Stimulated activated naive CD8-positive, alpha-beta T cell treated with anti-CD3 and anti-CD28 coated beads, Interleukin-15, Interleukin-2, amounts not matched to agents 100 ng/mL and 50 ng/mL, for 24 hours (primary cell): Measurements from ENCODE around the gene PAQR5.

Experiments
- H3K27ac Mint-ChIP-seq: one replicate; pipeline ENCODE4 v1.8.0; 2021; ENCODE audit warnings: mild to moderate bottlenecking, mixed read lengths
- H3K27me3 Mint-ChIP-seq: one replicate; pipeline ENCODE4 v1.8.0; 2021; ENCODE audit warnings: mixed read lengths
- H3K36me3 Mint-ChIP-seq: one replicate; pipeline ENCODE4 v1.8.0; 2021; ENCODE audit warnings: low read depth, mixed read lengths
- H3K4me1 Mint-ChIP-seq: one replicate; pipeline ENCODE4 v1.8.0; 2021; ENCODE audit warnings: low read depth, mixed read lengths
- H3K4me3 Mint-ChIP-seq: one replicate; pipeline ENCODE4 v1.8.0; 2021; ENCODE audit warnings: mild to moderate bottlenecking, mixed read lengths
- H3K9me3 Mint-ChIP-seq: one replicate; pipeline ENCODE4 v1.8.0; 2021; ENCODE audit warnings: mixed read lengths

Gene PAQR5, protein sequence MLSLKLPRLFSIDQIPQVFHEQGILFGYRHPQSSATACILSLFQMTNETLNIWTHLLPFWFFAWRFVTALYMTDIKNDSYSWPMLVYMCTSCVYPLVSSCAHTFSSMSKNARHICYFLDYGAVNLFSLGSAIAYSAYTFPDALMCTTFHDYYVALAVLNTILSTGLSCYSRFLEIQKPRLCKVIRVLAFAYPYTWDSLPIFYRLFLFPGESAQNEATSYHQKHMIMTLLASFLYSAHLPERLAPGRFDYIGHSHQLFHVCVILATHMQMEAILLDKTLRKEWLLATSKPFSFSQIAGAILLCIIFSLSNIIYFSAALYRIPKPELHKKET

DNA sequence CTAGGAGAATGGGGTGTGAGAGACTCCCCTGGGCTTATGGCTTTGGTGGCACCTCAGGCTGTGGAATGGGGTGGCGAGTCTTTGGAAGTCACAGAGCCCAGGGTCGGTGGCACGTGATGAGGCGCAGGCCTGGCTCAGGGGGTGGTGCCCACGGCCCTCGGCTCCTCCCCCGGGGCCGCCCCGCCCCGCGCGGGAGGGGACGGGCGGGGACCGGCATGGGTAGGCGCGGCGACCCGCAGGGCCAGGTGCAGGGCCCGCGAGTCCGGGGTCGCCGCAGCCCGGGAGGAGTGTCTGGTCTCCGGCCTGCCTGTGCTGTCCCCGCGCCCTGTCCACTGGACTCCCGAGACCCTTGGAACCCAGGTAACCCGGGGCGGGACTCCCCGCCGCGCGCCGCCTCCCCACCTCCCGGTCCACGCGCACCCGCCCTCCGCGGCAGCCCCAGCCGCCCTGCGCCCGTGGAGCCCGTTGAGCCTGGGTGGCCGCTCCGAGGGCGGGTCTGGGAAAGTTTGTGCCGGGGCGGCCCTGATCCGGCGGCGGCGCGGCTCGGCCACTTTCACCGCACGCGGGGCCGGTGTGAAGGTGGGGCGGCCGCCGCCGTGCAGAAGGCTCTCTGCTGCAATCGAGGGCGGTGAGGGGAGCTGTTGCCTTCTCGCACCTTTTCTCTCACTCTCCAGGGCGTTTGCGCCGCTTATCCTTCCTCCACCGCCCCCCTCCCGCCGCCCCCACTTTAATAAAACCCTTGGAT is at the start of gene PAQR5:
Gene PAQR5 (plus strand): TSS at position 216 of the 745 bp plus-strand sequence. CDS start 61,169 bp downstream, outside the sequence.
- Mint-ChIP-seq H3K27me3 (peaks cover 41% of the 10 kb centered on the region), H3K4me3 (no peak within 1 kb of the TSS), H3K27ac (no peak within 1 kb of the TSS), H3K4me1 (no peaks in the 10 kb centered on the region), H3K36me3 (no peaks in the 10 kb centered on the region), H3K9me3 (no peaks in the 10 kb centered on the region)

DNA sequence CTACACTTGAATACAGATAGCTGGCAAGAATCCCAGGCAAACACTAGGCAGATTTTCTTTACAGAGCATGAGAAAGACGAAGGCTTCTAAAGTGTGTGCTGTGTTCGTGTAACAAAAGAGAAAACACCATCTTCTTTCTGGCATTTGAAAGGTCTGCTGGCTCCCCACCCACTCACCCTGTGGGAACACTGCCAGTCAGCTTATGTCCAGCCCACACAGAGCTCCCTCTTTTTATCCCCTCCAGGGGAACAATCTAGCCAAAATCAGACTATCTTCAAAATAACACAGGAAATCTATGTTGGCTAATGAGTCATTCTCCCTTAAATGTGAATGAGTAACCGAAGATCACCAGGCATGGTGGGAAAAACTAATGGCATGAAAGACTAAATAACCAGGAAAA is 45.6 kb upstream of the PAQR5 start:
- peaks cover 4% of the 10 kb centered on the region for H3K36me3 Mint-ChIP-seq
- H3K4me1 Mint-ChIP-seq: peaks cover 4% of the 10 kb centered on the region
- H3K27ac Mint-ChIP-seq: no peak overlapping the region
- H3K27me3 Mint-ChIP-seq: no peaks in the 10 kb centered on the region
- no peaks in the 10 kb centered on the region for H3K9me3 Mint-ChIP-seq
- H3K4me3 Mint-ChIP-seq: no peak overlapping the region

DNA sequence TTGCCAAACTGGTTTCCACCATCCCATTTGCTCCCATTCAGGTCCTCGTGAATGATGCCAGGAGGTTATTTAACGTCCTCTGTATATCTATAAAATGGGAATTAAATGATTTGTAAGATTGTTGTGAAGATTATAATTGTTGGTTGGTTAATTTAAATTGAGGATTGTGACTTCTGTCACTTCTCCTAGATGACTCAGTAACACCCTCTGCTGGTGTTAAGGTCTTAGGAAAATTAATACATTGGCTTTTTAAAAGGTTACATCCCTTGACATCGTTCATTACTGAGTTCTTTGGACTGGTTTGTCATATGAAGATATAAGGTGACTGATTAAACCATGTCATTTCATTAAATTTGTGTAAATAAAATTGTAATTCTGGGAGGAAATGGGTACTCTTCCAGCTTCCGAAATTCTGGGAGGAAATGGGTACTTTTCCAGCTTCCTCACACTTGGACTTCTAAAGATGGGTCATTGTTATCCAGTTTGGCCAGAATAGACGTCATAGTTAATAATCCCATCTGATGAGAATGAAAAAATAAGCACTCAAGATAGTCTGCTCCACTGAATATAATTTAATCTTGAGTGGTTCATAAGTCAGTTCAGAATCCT is 33.3 kb upstream of the PAQR5 start:
- H3K27ac Mint-ChIP-seq: no peak overlapping the region
- H3K9me3 Mint-ChIP-seq: no peaks in the 10 kb centered on the region
- H3K36me3 Mint-ChIP-seq: no peaks in the 10 kb centered on the region
- no peaks in the 10 kb centered on the region for H3K4me1 Mint-ChIP-seq
- no peaks in the 10 kb centered on the region for H3K27me3 Mint-ChIP-seq
- no peak overlapping the region for H3K4me3 Mint-ChIP-seq

DNA sequence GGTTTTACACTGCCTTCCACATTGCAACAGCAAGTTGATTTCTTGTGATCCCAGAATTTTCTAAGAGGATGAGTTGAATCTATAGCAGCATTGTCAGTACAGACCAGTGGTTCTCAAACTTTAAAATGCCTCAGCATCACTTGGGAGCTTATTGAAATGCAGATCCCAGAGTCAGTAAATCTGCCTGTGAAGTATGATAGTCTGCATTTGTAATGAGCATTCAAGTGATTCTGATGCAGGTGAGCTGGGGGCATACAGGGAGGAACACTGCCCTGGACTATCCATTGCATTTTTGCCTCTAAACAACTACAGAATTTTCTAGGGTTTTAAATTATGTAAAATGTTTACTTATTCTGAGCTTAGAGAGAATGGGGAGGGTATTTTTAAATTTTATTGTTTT is 27.5 kb upstream of the PAQR5 start:
- H3K36me3 Mint-ChIP-seq: no peaks in the 10 kb centered on the region
- H3K27me3 Mint-ChIP-seq: no peaks in the 10 kb centered on the region
- H3K4me1 Mint-ChIP-seq: no peaks in the 10 kb centered on the region
- no peak overlapping the region for H3K27ac Mint-ChIP-seq
- no peaks in the 10 kb centered on the region for H3K9me3 Mint-ChIP-seq
- H3K4me3 Mint-ChIP-seq: no peak overlapping the region

DNA sequence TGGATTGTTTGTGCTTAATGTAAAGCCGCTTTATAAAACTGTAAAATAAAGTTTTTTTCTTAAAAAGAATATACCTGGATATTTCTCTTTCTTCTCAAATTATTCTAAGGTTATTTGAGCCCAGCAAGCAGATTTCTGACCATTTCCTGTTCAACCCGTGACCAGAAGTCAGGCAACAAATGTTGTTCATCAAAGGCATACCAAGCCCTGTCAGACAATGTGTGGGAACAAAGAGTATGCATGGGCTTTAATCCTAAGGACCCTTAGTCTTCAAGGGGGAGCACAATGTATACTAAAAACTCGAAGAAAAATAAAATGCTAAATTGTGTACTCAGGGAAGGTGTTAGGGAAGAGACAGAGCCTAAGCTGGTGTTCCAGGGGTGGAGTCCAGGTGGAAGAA is 26.6 kb upstream of the PAQR5 start:
- H3K9me3 Mint-ChIP-seq: no peaks in the 10 kb centered on the region
- H3K36me3 Mint-ChIP-seq: no peaks in the 10 kb centered on the region
- no peak overlapping the region for H3K27ac Mint-ChIP-seq
- no peaks in the 10 kb centered on the region for H3K4me1 Mint-ChIP-seq
- H3K27me3 Mint-ChIP-seq: no peaks in the 10 kb centered on the region
- H3K4me3 Mint-ChIP-seq: no peak overlapping the region

DNA sequence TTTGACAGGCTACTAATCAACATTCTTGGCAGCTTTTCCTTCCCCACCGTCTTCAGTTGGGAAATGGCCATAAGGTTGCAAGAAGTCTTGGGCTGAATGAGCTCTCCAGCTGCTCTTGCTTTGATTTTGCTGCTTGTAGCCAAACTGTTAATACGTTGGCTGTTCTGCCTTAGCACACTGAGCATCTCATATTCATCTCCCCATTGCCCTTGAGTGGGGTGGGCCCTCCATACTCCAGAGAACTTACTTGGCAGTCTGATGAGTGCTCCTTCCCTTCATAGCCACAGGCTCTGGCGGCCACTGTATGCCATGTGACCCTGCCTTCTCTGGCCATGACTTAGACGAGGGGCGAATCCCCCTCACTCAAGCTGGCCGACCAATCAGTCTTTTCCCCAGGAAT is 25.8 kb upstream of the PAQR5 start:
- no peaks in the 10 kb centered on the region for H3K36me3 Mint-ChIP-seq
- H3K4me3 Mint-ChIP-seq: no peak overlapping the region
- no peaks in the 10 kb centered on the region for H3K27me3 Mint-ChIP-seq
- H3K27ac Mint-ChIP-seq: no peak overlapping the region
- no peaks in the 10 kb centered on the region for H3K4me1 Mint-ChIP-seq
- no peaks in the 10 kb centered on the region for H3K9me3 Mint-ChIP-seq

DNA sequence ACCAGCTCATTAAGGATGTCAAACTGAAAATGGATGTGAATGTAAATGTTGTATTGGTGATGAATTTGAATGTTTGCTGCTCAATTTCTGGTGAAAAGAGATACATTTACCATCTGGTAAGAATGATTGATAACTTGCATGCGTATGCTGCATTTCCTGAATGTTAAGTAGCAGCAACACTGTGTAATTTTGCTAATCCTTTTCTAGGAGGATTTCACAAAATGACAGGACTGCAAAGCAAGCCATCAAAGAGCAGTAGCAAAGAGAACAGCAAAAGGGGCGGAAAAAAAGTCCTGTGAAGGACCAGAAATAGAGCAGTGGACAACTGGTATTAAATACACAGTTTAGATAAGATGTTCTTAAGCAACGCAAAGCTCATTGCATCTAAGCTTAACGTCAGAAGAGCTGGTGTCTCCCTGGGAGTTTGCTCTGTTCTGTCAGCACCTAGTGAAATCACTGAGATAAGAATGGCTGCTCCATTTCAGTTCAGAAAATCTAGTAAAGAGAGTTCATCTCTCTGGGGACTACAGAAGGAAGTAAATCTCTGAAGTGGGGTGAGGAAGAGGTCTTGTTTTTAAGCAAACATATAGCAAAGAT is 23.5 kb upstream of the PAQR5 start:
- no peak overlapping the region for H3K4me3 Mint-ChIP-seq

DNA sequence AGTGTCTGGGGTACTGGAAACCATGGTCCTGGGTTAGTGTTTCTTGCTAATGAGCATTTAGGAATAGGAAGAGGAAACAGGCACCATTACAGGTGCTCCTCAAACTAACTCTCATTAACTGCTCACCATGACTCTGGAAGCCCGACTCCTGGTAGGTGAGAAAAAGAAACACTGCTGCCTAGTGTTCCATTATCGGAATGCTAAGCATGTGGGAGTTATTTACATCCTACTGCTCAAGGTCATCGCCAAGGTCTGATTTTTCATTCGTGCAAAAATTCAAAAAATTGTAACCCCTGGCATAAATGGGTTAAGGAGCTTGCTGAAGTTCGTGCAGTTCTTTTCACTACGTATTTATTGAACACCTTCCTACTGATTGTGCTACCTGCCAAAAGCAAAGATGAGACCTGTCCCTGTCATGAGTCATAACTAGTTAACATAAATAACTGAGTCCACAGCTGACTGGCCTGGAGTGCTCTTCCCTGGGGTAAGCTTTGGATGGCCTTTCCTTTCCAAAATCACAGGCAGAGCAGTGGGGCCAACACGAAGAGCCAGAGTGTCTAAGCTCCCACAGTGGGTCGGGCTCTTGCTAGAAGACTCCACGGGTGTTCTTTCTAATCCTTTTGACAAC is 22.7 kb upstream of the PAQR5 start:
- Mint-ChIP-seq H3K36me3 (no peaks in the 10 kb centered on the region), H3K4me1 (no peaks in the 10 kb centered on the region), H3K27ac (no peak overlapping the region), H3K9me3 (no peaks in the 10 kb centered on the region), H3K4me3 (no peak overlapping the region), H3K27me3 (no peaks in the 10 kb centered on the region)

More for the DNA sequence above, 23.5 kb upstream of the PAQR5 start:
- Mint-ChIP-seq H3K27me3 (no peaks in the 10 kb centered on the region), H3K4me1 (no peaks in the 10 kb centered on the region), H3K27ac (no peak overlapping the region), H3K9me3 (no peaks in the 10 kb centered on the region), H3K36me3 (no peaks in the 10 kb centered on the region)

DNA sequence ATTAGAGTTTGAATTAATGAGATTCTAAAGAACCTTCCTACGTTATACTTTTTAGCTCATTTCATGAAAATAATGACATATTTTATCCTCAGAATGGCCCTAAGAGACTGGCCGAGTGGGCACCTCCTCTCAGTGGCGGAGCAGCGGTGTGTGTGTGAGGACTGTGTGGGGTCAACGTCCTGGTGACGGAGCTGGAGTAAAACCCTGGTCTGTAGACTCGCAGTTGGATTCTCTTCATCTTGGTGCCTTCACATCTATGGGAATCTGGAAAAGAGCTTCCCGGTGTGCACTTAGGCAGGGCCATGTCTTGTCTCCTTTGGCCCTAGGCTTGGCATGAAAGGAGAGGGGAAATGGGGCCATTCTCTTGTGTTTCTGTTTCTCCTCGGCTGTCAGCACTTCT is 21.4 kb upstream of the PAQR5 start:
- Mint-ChIP-seq H3K4me3 (no peak overlapping the region), H3K4me1 (no peaks in the 10 kb centered on the region), H3K36me3 (no peaks in the 10 kb centered on the region), H3K27ac (no peak overlapping the region), H3K27me3 (no peaks in the 10 kb centered on the region), H3K9me3 (no peaks in the 10 kb centered on the region)

DNA sequence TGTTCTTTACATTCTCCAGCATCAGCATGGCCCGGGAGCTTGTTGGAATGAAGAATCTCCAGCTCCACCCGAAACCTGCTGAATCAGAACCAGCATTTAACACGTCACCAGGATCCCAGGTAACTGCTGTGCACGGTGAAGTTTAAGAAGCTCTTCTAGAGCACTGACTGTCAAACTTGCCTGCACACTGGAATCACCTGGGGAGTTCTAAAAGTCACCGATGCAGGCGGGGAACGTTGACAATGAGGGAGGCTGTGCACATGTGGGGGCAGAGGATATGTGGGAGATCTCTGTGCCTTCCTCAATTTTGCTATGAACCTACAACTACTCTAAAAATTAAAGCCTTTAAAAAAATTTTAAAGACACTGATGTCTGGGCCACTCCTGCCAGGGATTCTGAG is 19.1 kb upstream of the PAQR5 start:
- Mint-ChIP-seq H3K27ac (no peak overlapping the region), H3K4me1 (no peaks in the 10 kb centered on the region), H3K4me3 (no peak overlapping the region), H3K9me3 (no peaks in the 10 kb centered on the region), H3K27me3 (no peaks in the 10 kb centered on the region), H3K36me3 (no peaks in the 10 kb centered on the region)

DNA sequence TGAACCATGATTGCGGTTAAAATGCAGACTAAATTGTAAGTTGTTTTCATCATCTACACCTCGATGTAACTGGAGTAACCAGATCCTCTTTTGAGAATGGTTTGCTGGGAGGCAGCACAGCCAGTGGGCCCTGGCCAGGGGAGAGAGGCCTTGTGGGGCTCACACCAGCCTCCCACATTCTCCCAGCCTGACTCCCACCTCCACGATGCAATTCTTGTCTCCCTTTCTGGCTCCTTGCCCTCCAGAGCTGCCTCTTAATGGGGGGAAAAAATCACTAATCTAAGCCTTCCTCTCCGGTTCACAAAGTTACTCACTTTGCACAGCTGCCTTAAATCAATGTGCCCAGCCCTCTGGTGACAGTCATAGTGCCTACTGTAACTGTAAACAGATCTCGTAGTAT is 17.9 kb upstream of the PAQR5 start:
- H3K36me3 Mint-ChIP-seq: no peaks in the 10 kb centered on the region
- no peaks in the 10 kb centered on the region for H3K9me3 Mint-ChIP-seq
- H3K4me1 Mint-ChIP-seq: no peaks in the 10 kb centered on the region
- no peak overlapping the region for H3K4me3 Mint-ChIP-seq
- no peak overlapping the region for H3K27ac Mint-ChIP-seq
- H3K27me3 Mint-ChIP-seq: no peaks in the 10 kb centered on the region

DNA sequence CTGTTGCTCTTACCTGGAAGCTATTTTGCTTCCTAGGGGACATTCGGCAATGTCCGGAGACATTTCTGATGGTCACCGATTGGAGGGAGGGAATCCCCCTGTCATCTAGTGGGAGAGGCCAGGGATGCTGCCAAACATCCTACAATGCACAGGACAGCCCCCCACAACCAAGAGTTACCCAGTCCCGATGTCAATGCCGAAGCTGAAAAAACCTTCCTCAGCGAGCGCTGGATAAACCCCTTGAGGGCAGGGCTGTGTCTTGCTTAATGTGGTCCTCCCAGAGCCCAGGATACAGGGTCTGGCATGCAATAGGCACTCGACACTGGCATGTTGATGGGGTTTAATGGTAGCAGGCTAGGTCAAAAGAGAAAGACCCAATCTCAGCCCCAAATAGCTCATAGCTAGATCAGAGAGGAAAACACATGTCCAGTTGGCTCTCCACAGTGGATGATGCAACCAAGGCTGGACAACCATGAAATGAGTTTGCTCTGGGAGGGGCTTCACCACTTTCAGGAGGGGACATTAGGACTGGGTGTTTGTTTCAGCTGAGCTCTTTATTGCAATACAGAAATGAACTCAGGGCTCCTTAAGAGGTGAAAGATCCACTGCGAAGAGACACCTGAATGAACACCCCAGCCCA is 16.5 kb upstream of the PAQR5 start:
- Mint-ChIP-seq H3K4me3 (no peak overlapping the region), H3K27me3 (no peaks in the 10 kb centered on the region), H3K27ac (no peak overlapping the region), H3K36me3 (no peaks in the 10 kb centered on the region), H3K4me1 (no peaks in the 10 kb centered on the region), H3K9me3 (no peaks in the 10 kb centered on the region)

DNA sequence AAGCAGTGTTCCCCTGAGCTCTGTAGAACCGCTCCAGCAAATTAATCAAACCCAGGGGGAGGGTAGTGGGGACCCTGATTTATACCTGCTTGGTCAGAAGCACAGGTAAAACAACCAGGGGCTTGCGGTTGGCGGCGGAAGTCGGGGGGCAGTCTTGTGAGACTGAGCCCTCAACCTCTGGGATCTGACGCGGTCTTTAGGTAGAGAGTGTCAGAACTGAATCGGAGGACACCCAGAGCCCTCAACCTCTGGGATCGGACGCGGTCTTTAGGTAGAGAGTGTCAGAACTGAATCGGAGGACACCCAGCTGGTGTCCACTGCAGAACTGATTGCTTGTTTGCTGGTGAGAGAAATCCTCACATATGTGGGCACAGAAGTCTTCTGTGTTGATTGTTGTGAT is 12.9 kb upstream of the PAQR5 start:
- no peaks in the 10 kb centered on the region for H3K27me3 Mint-ChIP-seq
- H3K9me3 Mint-ChIP-seq: no peaks in the 10 kb centered on the region
- H3K27ac Mint-ChIP-seq: no peak overlapping the region
- H3K4me3 Mint-ChIP-seq: no peak overlapping the region
- no peaks in the 10 kb centered on the region for H3K36me3 Mint-ChIP-seq
- no peaks in the 10 kb centered on the region for H3K4me1 Mint-ChIP-seq

DNA sequence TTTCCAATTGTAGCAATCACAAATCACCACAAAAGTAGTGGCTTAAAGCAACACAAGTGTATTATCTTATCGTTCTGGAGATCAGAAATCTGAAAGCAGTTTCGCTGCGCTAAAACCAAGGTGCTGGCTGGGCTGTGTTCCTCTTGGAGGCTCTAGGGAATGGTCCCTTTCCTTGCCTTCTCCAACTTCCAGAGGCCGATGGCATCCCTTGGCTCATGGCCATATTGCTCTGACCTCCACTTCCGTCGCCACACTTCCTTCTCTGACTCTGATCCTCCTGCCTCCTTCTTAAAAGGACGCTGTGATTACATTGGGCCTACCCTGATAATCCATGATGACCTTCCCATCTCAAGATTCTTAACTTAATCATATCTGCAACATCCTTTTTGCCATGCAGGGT is 10.7 kb upstream of the PAQR5 start:
- Mint-ChIP-seq H3K27ac (no peak overlapping the region), H3K27me3 (no peaks in the 10 kb centered on the region), H3K9me3 (no peaks in the 10 kb centered on the region), H3K36me3 (no peaks in the 10 kb centered on the region), H3K4me3 (no peak overlapping the region), H3K4me1 (no peaks in the 10 kb centered on the region)
